MM.1S (cell line): Measurements from ENCODE around the gene CHRNA4.

ENCODE experiments used
- DNase-seq: peaks from one replicate; pipeline ENCODE4 v3.0.0-alpha.2; 2015
- H2AFZ ChIP-seq: fragments of 300-600 bp; sonication (generic); 2 replicates; pipeline ENCODE4 v1.6.0; 2016; ENCODE audit warnings: antibody characterized with exemption, low read length
- H3F3A ChIP-seq: fragments of 300-600 bp; sonication (generic); 2 replicates; pipeline ENCODE4 v1.6.1; 2016; ENCODE audit warnings: mild to moderate bottlenecking, antibody characterized with exemption, low read length, moderate library complexity, mixed read lengths; ENCODE audit not compliant: insufficient read depth
- H3K27ac ChIP-seq: fragments of 300-600 bp; sonication (generic); 2 replicates; pipeline ENCODE4 v1.5.1; 2016; ENCODE audit warnings: mild to moderate bottlenecking, low read length
- H3K27me3 ChIP-seq: fragments of 300-600 bp; sonication (generic); replicated peaks from 2 replicates; pipeline ENCODE4 v1.6.0; 2016; ENCODE audit warnings: low read length; ENCODE audit not compliant: insufficient read depth
- H3K36me3 ChIP-seq: fragments of 300-600 bp; sonication (generic); replicated peaks from 2 replicates; pipeline ENCODE4 v1.6.1; 2016; ENCODE audit warnings: mild to moderate bottlenecking, low read length, mixed read lengths; ENCODE audit not compliant: insufficient read depth
- H3K4me1 ChIP-seq: fragments of 300-600 bp; sonication (generic); 2 replicates; pipeline ENCODE4 v1.6.1; 2016; ENCODE audit warnings: low read length, mixed read lengths
- H3K4me2 ChIP-seq: fragments of 300-600 bp; sonication (generic); 2 replicates; pipeline ENCODE4 v1.6.0; 2016; ENCODE audit warnings: low read depth, low read length
- H3K4me3 ChIP-seq: fragments of 300-600 bp; sonication (generic); 2 replicates; pipeline ENCODE4 v1.5.1; 2016; ENCODE audit warnings: low read length, mixed read lengths
- H3K79me2 ChIP-seq: fragments of 300-600 bp; sonication (generic); 2 replicates; pipeline ENCODE4 v1.6.1; 2016; ENCODE audit warnings: mixed run types, low read length, mixed read lengths
- H3K9ac ChIP-seq: fragments of 300-600 bp; sonication (generic); 2 replicates; pipeline ENCODE4 v1.6.1; 2016; ENCODE audit warnings: low read length, mixed read lengths
- H3K9me2 ChIP-seq: fragments of 300-600 bp; sonication (generic); replicated peaks from 2 replicates; pipeline ENCODE4 v1.6.1; 2016; ENCODE audit warnings: mild to moderate bottlenecking, low read length, mixed read lengths; ENCODE audit not compliant: insufficient read depth
- H3K9me3 ChIP-seq: fragments of 300-600 bp; sonication (generic); replicated peaks from 2 replicates; pipeline ENCODE4 v1.6.1; 2016; ENCODE audit warnings: mild to moderate bottlenecking, low read length, mixed read lengths; ENCODE audit not compliant: insufficient read depth
- H4K20me1 ChIP-seq: fragments of 300-600 bp; sonication (generic); 2 replicates; pipeline ENCODE4 v1.6.1; 2016; ENCODE audit warnings: mild to moderate bottlenecking, low read length, moderate library complexity, mixed read lengths; ENCODE audit not compliant: insufficient read depth
- CTCF ChIP-seq: fragments of 300-600 bp; sonication (generic); IDR thresholded peaks from 2 replicates; pipeline ENCODE4 v1.5.1; 2016; ENCODE audit warnings: antibody characterized with exemption, low read length, mixed read lengths
- EZH2 ChIP-seq: fragments of 300-600 bp; sonication (generic); optimal IDR thresholded peaks from 2 replicates; pipeline ENCODE3; 2017; ENCODE audit warnings: low read depth, mild to moderate bottlenecking, antibody characterized with exemption, low read length, mixed read lengths
- EZH2phosphoT487 ChIP-seq: fragments of 300-600 bp; sonication (generic); IDR thresholded peaks from 2 replicates; pipeline ENCODE4 v1.6.1; 2018; ENCODE audit warnings: antibody characterized with exemption, low read length

CHRNA4 gene

GRCh38 chr20:63325554-63326313 lies 35.4 kb downstream of the CHRNA4 start:
- Histone ChIP-seq H4K20me1 (no peaks in the 10 kb centered on the region), H3K4me2 (no peak overlapping the region), H3K4me3 (no peak overlapping the region), H3K9ac (no peak overlapping the region), H3K36me3 (no peaks in the 10 kb centered on the region), H3K9me3 (no peaks in the 10 kb centered on the region), H3K27me3 (peaks cover 65% of the 10 kb centered on the region), H2AFZ (no peak overlapping the region), H3K27ac (no peak overlapping the region), H3K4me1 (no peaks in the 10 kb centered on the region), H3K9me2 (no peaks in the 10 kb centered on the region), H3K79me2 (no peaks in the 10 kb centered on the region), H3F3A (no peaks in the 10 kb centered on the region)
- DNase-seq = no peak
- TF ChIP-seq EZH2phosphoT487 = no peak
- no peak for TF ChIP-seq EZH2
- no peak for TF ChIP-seq CTCF

- TF ChIP-seq CTCF = no peak
- no peak for TF ChIP-seq EZH2phosphoT487
- TF ChIP-seq EZH2 = no peak
- no peaks in the 10 kb centered on the region for H3K9me3 ChIP-seq
- H3K36me3 ChIP-seq = no peaks in the 10 kb centered on the region
- no peaks in the 10 kb centered on the region for H3K79me2 ChIP-seq
- H4K20me1 ChIP-seq = no peaks in the 10 kb centered on the region
- H3K9ac ChIP-seq = no peak overlapping the region
- no peaks in the 10 kb centered on the region for H3K4me1 ChIP-seq
- no peak overlapping the region for H3K4me3 ChIP-seq
- no peak overlapping the region for H3K4me2 ChIP-seq
- H3K27me3 ChIP-seq = peaks cover 65% of the 10 kb centered on the region
- no peaks in the 10 kb centered on the region for H3K9me2 ChIP-seq
- H3K27ac ChIP-seq = no peak overlapping the region
- no peaks in the 10 kb centered on the region for H3F3A ChIP-seq
- no peak for DNase-seq
- no peak overlapping the region for H2AFZ ChIP-seq
These were observed 36.1 kb downstream of the CHRNA4 start for GRCh38 chr20:63325021-63325471.

GRCh38 chr20:63323357-63323981 lies 37.7 kb downstream of the CHRNA4 start:
- H3F3A ChIP-seq = no peaks in the 10 kb centered on the region
- no peak overlapping the region for H3K4me2 ChIP-seq
- H3K4me3 ChIP-seq = no peak overlapping the region
- TF ChIP-seq CTCF = 0 out of 2 replicates have a peak, but pooled peaks have one; percentile 3
- no peak for TF ChIP-seq EZH2phosphoT487
- no peaks in the 10 kb centered on the region for H3K36me3 ChIP-seq
- H3K9me3 ChIP-seq = no peaks in the 10 kb centered on the region
- no peak overlapping the region for H2AFZ ChIP-seq
- H3K4me1 ChIP-seq = no peaks in the 10 kb centered on the region
- peaks cover 68% of the 10 kb centered on the region for H3K27me3 ChIP-seq
- no peaks in the 10 kb centered on the region for H3K9me2 ChIP-seq
- no peak overlapping the region for H3K9ac ChIP-seq
- no peaks in the 10 kb centered on the region for H4K20me1 ChIP-seq
- no peaks in the 10 kb centered on the region for H3K79me2 ChIP-seq
- no peak overlapping the region for H3K27ac ChIP-seq
- no peak for DNase-seq
